Astrocyte (in vitro differentiated cells and primary cell): ENCODE results near the gene CIBAR2. TPM values are rescaled to one million over a fixed set of nuclear protein-coding genes. Genes with fewer than 3 reads are reported as not detected.

Experiments
- DNase-seq: peaks from one replicate; pipeline ENCODE4 v3.0.0-alpha.2; 2010; ENCODE audit warnings: low read depth
- FAIRE-seq: peaks from 2 replicates; lab custom pipeline; 2011; peaks lifted over from hg19 to GRCh38; lab: Jason Lieb, UNC
- H2AFZ ChIP-seq: 2 replicates; pipeline ENCODE4 v1.6.0; 2012; ENCODE audit warnings: low read depth, low read length, inconsistent platforms
- H3K27ac ChIP-seq: 2 replicates; pipeline ENCODE4 v1.5.1; 2011; ENCODE audit warnings: low read depth, low read length, inconsistent platforms
- H3K27me3 ChIP-seq: 2 replicates; pipeline ENCODE4 v1.6.0; 2011; ENCODE audit warnings: low read length, inconsistent platforms; ENCODE audit not compliant: insufficient read depth
- H3K36me3 ChIP-seq: 2 replicates; pipeline ENCODE4 v1.5.1; 2011; ENCODE audit warnings: low read length, inconsistent platforms; ENCODE audit not compliant: insufficient read depth
- H3K4me1 ChIP-seq: 2 replicates; pipeline ENCODE4 v1.5.1; 2011; ENCODE audit warnings: low read length, inconsistent platforms; ENCODE audit not compliant: insufficient read depth
- H3K4me2 ChIP-seq: 2 replicates; pipeline ENCODE4 v1.6.0; 2012; ENCODE audit warnings: low read length, inconsistent platforms
- H3K4me3 ChIP-seq: 2 replicates; pipeline ENCODE4 v1.5.1; 2011; ENCODE audit warnings: low read depth, mild to moderate bottlenecking, low read length, inconsistent platforms; ENCODE audit not compliant: insufficient read depth
- H3K79me2 ChIP-seq: 2 replicates; pipeline ENCODE4 v1.6.0; 2012; ENCODE audit warnings: mild to moderate bottlenecking, low read length, inconsistent platforms; ENCODE audit not compliant: insufficient read depth
- H3K9ac ChIP-seq: 2 replicates; pipeline ENCODE4 v1.6.0; 2012; ENCODE audit warnings: mild to moderate bottlenecking, low read length, inconsistent platforms
- H3K9me3 ChIP-seq: 2 replicates; pipeline ENCODE4 v1.5.1; 2012; ENCODE audit warnings: low read depth, mild to moderate bottlenecking, low read length, inconsistent platforms; ENCODE audit not compliant: insufficient read depth
- H4K20me1 ChIP-seq: 2 replicates; pipeline ENCODE4 v1.6.0; 2012; ENCODE audit warnings: low read length, inconsistent platforms; ENCODE audit not compliant: insufficient read depth
- H3K27ac Mint-ChIP-seq: one replicate; pipeline ENCODE4 v1.8.0; 2021; ENCODE audit warnings: mild to moderate bottlenecking, mixed read lengths; ENCODE audit not compliant: unreplicated experiment
- H3K27me3 Mint-ChIP-seq: one replicate; pipeline ENCODE4 v1.8.0; 2021; ENCODE audit warnings: low read depth, mixed read lengths; ENCODE audit not compliant: unreplicated experiment
- H3K36me3 Mint-ChIP-seq: one replicate; pipeline ENCODE4 v1.8.0; 2021; ENCODE audit warnings: low read depth, mixed read lengths; ENCODE audit not compliant: unreplicated experiment
- H3K4me1 Mint-ChIP-seq: one replicate; pipeline ENCODE4 v1.8.0; 2021; ENCODE audit warnings: low read depth, mixed read lengths; ENCODE audit not compliant: unreplicated experiment
- H3K4me3 Mint-ChIP-seq: one replicate; pipeline ENCODE4 v1.8.0; 2021; ENCODE audit warnings: mild to moderate bottlenecking, moderate library complexity, mixed read lengths; ENCODE audit not compliant: unreplicated experiment
- H3K9me3 Mint-ChIP-seq: one replicate; pipeline ENCODE4 v1.8.0; 2021; ENCODE audit warnings: mild to moderate bottlenecking, mixed read lengths; ENCODE audit not compliant: unreplicated experiment
- EZH2 ChIP-seq: IDR thresholded peaks from 2 replicates; pipeline ENCODE4 v1.6.1; 2012; ENCODE audit warnings: mild to moderate bottlenecking, low read length, inconsistent platforms; ENCODE audit not compliant: insufficient read depth
- total RNA-seq: library from RNA; stranded (reverse); gene quantifications from 2 replicates; pipeline ENCODE4 v1.2.1, GENCODE V29; 2021
- TF ChIP-seq, protein P1 (sequence below): IDR thresholded peaks from 2 replicates; pipeline ENCODE4 v1.5.1; 2011; ENCODE audit warnings: low read depth, mild to moderate bottlenecking, inconsistent platforms, low read length, moderate library complexity; ENCODE audit not compliant: insufficient read depth

CIBAR2 gene
- total RNA-seq, 1 donor from 2014 or later, result not detected

DNA sequence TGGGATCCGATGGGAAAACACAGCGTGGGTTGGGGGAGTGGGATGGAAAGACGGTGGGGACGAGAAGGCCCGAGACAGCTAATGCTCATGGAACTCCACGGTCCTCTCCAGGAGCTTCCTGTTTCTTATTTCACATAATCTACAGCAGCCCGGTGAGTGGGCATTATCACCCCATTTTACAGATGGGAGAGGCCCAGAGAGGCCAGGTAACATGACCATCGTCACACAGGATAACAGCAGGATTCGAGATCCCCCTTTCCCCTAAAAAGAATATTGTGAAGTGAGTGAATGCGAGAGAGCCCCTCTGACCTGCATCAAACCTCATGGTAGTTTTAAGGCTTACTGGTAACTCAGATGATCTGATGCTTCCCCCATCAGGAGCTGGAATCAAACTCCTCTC lies 12.0 kb downstream of the CIBAR2 start:
- no peak for DNase-seq
- Mint-ChIP-seq H3K4me3 (no peak overlapping the region), H3K27me3 (peaks cover 36% of the 10 kb centered on the region), H3K27ac (no peak overlapping the region), H3K4me1 (no peaks in the 10 kb centered on the region), H3K9me3 (no peaks in the 10 kb centered on the region), H3K36me3 (no peaks in the 10 kb centered on the region)
- H4K20me1 ChIP-seq, result no peaks in the 10 kb centered on the region
- H2AFZ ChIP-seq, result no peak overlapping the region
- no peaks in the 10 kb centered on the region for H3K4me1 ChIP-seq
- no peak overlapping the region for H3K27ac ChIP-seq
- no peak overlapping the region for H3K4me3 ChIP-seq
- H3K36me3 ChIP-seq, result no peaks in the 10 kb centered on the region
- no peak overlapping the region for H3K4me2 ChIP-seq
- H3K79me2 ChIP-seq, result no peaks in the 10 kb centered on the region
- TF ChIP-seq, protein P1, sequence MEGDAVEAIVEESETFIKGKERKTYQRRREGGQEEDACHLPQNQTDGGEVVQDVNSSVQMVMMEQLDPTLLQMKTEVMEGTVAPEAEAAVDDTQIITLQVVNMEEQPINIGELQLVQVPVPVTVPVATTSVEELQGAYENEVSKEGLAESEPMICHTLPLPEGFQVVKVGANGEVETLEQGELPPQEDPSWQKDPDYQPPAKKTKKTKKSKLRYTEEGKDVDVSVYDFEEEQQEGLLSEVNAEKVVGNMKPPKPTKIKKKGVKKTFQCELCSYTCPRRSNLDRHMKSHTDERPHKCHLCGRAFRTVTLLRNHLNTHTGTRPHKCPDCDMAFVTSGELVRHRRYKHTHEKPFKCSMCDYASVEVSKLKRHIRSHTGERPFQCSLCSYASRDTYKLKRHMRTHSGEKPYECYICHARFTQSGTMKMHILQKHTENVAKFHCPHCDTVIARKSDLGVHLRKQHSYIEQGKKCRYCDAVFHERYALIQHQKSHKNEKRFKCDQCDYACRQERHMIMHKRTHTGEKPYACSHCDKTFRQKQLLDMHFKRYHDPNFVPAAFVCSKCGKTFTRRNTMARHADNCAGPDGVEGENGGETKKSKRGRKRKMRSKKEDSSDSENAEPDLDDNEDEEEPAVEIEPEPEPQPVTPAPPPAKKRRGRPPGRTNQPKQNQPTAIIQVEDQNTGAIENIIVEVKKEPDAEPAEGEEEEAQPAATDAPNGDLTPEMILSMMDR, result no peak
- no peak for TF ChIP-seq EZH2
- no peak for FAIRE-seq
- H3K9me3 ChIP-seq, result no peaks in the 10 kb centered on the region
- peaks cover 5% of the 10 kb centered on the region for H3K27me3 ChIP-seq
- H3K9ac ChIP-seq, result no peak overlapping the region

DNA sequence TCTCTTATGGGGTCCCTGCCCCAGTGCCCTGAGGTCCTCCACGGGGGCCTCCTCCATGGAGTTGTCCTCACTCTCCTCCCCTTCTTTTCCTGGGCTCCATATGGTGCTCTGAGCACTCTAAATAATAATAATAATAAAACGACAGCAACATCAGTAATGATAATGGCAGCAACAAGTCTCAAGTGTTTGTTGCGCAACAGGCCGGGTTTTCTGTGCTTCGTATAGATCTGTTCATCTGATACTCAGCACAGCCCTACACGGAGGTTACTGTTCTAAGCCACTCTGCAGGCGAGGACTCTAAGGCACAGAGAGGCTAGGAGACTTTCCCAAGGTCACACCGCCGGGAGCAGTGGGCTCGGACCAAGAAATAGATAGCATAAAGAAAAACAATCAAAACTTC lies 13.7 kb downstream of the CIBAR2 start:
- H4K20me1 ChIP-seq, result no peaks in the 10 kb centered on the region
- Mint-ChIP-seq H3K4me1 (no peaks in the 10 kb centered on the region), H3K36me3 (no peaks in the 10 kb centered on the region), H3K27ac (no peak overlapping the region), H3K4me3 (no peak overlapping the region), H3K9me3 (no peaks in the 10 kb centered on the region), H3K27me3 (peaks cover 37% of the 10 kb centered on the region)
- no peak for TF ChIP-seq EZH2
- TF ChIP-seq, protein P1, result no peak
- DNase-seq (no peak), FAIRE-seq (no peak)
- H2AFZ ChIP-seq, result no peak overlapping the region
- no peaks in the 10 kb centered on the region for H3K36me3 ChIP-seq
- H3K4me2 ChIP-seq, result no peak overlapping the region
- peaks cover 9% of the 10 kb centered on the region for H3K27me3 ChIP-seq
- no peaks in the 10 kb centered on the region for H3K79me2 ChIP-seq
- no peaks in the 10 kb centered on the region for H3K4me1 ChIP-seq
- H3K9me3 ChIP-seq, result no peaks in the 10 kb centered on the region
- no peak overlapping the region for H3K4me3 ChIP-seq
- H3K27ac ChIP-seq, result no peak overlapping the region
- no peak overlapping the region for H3K9ac ChIP-seq

DNA sequence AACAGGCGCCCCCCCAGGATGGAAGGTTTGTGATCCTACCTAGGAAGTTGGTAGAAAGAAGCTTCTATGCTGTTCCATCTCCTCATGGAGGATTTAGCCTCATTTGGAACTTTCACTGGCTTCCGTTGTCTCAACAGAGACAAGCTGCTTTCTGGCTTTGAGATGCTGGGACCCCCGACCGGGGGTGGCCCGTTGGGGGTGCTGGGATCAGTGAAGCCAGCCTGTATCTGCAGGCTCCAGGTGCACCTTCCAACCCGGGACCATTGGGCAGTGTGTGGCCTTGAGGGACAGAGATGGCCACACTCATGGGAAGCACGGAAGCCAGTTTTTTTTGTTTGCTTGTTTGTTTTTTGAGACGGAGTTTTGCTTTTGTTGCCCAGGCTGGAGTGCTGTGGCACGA lies 15.4 kb downstream of the CIBAR2 start:
- Mint-ChIP-seq H3K36me3 (no peaks in the 10 kb centered on the region), H3K27me3 (peaks cover 37% of the 10 kb centered on the region), H3K4me3 (no peak overlapping the region), H3K27ac (no peak overlapping the region), H3K9me3 (no peaks in the 10 kb centered on the region), H3K4me1 (no peaks in the 10 kb centered on the region)
- Histone ChIP-seq H3K4me2 (no peak overlapping the region), H3K27ac (no peak overlapping the region), H2AFZ (no peak overlapping the region), H4K20me1 (no peaks in the 10 kb centered on the region), H3K36me3 (no peaks in the 10 kb centered on the region), H3K79me2 (no peaks in the 10 kb centered on the region), H3K9ac (no peak overlapping the region), H3K27me3 (peaks cover 11% of the 10 kb centered on the region), H3K4me1 (no peaks in the 10 kb centered on the region), H3K9me3 (no peaks in the 10 kb centered on the region), H3K4me3 (no peak overlapping the region)
- TF ChIP-seq EZH2, result no peak
- TF ChIP-seq, protein P1, result no peak
- DNase-seq (no peak), FAIRE-seq (no peak)
